Heart right ventricle (tissue), 16 donors: Measurements from ENCODE around the gene ATXN2. TPM values are rescaled to one million over a fixed set of nuclear protein-coding genes. Genes with fewer than 3 reads are reported as not detected.
A peak's percentile ranks its signal among the peaks of the same experiment; 100 is the strongest.

ENCODE experiments used
- ATAC-seq, 8 donors: fragments of 200-7000 bp; cut with Tn5 transposase; one replicate each; pipeline ENCODE4 v1.9.1; 2020; ENCODE audit warnings: mild to moderate bottlenecking in 8 of 8, moderate library complexity in 8 of 8, moderate number of reproducible peaks in 1 of 8
- DNase-seq, 2 donors: peaks; one replicate each; pipeline ENCODE4 v3.0.0-alpha.2; 2020
- H3K27ac ChIP-seq, 10 donors: fragments of 200-600 bp; sonication (generic) in 2 of 10; one replicate each; pipeline versions ENCODE4 v1.5.0 to v1.8.0; 2020 to 2022; ENCODE audit warnings: mild to moderate bottlenecking in 3 of 10
- H3K27me3 ChIP-seq, 7 donors: fragments of 200-600 bp; one replicate each; pipeline ENCODE4 v1.8.0; 2021 to 2022; ENCODE audit warnings: mild to moderate bottlenecking in 2 of 7
- H3K36me3 ChIP-seq, 9 donors: fragments of 200-600 bp; sonication (generic) in 1 of 9; one replicate each; pipeline versions ENCODE4 v1.5.0 to v1.8.0; 2020 to 2022; ENCODE audit warnings: mild to moderate bottlenecking in 2 of 9
- H3K4me1 ChIP-seq, 9 donors: fragments of 200-600 bp; sonication (generic) in 1 of 9; one replicate each; pipeline versions ENCODE4 v1.5.0 to v1.8.0; 2020 to 2022; ENCODE audit warnings: mild to moderate bottlenecking in 4 of 9
- H3K4me3 ChIP-seq, 10 donors: fragments of 200-600 bp; sonication (generic) in 2 of 10; one replicate each; pipeline versions ENCODE4 v1.5.0 to v1.8.0; 2020 to 2022; ENCODE audit warnings: mild to moderate bottlenecking in 7 of 10, moderate library complexity in 2 of 10
- H3K9me3 ChIP-seq, 11 donors: fragments of 200-600 bp in 10 of 11; sonication (generic) in 2 of 11; one replicate each; pipeline versions ENCODE4 v1.5.0 to v1.8.0; 2013 to 2022; ENCODE audit warnings: mild to moderate bottlenecking in 2 of 11, control low read depth in 1 of 11, moderate library complexity in 1 of 11
- WGBS, 2 donors: extraction: QIAGEN DNeasy Blood & Tissue Kit; methylation state at CpG; one replicate each; pipeline ENCODE4 v1.1.7; 2013; ENCODE audit warnings: inconsistent platforms in 1 of 2; 5-methylcytosine and 5-hydroxymethylcytosine counted together
- intact Hi-C, 10 donors: fragments of 100-400 bp; cut with DNase I; formaldehyde crosslinking; loops; one replicate each; pipeline versions ENCODE4 v1.11.1 to v1.14.2; 2022
- polyA plus RNA-seq, 2 donors: library from polyadenylated mRNA; stranded (reverse); fragments of 200-250 nt; gene quantifications; one replicate each; pipeline ENCODE4 v1.2.3, GENCODE V29; 2013
- total RNA-seq, 10 donors: library from RNA; stranded (reverse); fragmentation: NEBNext Ultra II Directional in 3 of 10; extraction: Animal tissue kit (Norgen Biotek cat#: 25700) in 3 of 10; gene quantifications; one replicate each; pipeline versions ENCODE4 v1.2.1 to v1.2.4, GENCODE V29; 2021 to 2023
- TF ChIP-seq, protein P1 (sequence below), 9 donors: fragments of 200-600 bp; sonication (generic) in 2 of 9; IDR thresholded peaks; one replicate each; pipeline versions ENCODE4 v1.5.0 to v1.8.0; 2021 to 2022; ENCODE audit warnings: antibody characterized with exemption in 9 of 9, mild to moderate bottlenecking in 5 of 9, moderate library complexity in 1 of 9
- donor health status: Arrhythmogenic right ventricular cardiomyopathy.
- donor health status: ischemic (EF 13 %, LVEDD 7.1; RV severe dilation, severe dysfunction).
- donor health status: healthy with polysubstance abuse.
- donor health status: DM: no; HTN: yes; CAD: no.
- donor health status: DM: no; HTN: no; CAD: no.
- donor health status: ischemic (EF 25% LVEDD 6.9; RV normal size, moderate dysfunction).
- donor health status: ischemic (EF 25% LVEDD 5.7; RV mildly dilated, moderate dysfunction).
- donor health status: healthy.
- donor health status: DM: yes; HTN: yes; CAD: no.
- donor health status: Ischemic cardiomyopathy.
- donor health status: ischemic (EF 35%, LVEDD 5.7; RV mildly dilated, moderate dysfunction).
- donor health status: nonischemic (EF 11% LVEDD 7.7; RV severe dilation, severe dysfunction).
- donor health status: DM: yes; HTN: yes; CAD: no.
- donor health status: PGD.
- donor health status: ischemic (EF 29% LVEDD 5.4; RV normal size, mild dysfunction).
- donor health status: nonischemic (EF 23%, LVEDD 6.1; RV moderate dilation, normal function).

Gene ATXN2
- total and polyA plus RNA-seq, 12 donors: 18.8 to 69.9 (median 55.0) TPM

- WGBS, 2 donors: 35 to 42% methylated on average over 12 of the region's 12 CpGs
- H3K9me3 ChIP-seq: no peaks in the 10 kb centered on the region
- intact Hi-C loops: loop anchor here in 2 of 10 donors (2.0 kb wide), 1 partner anchor 14 kb away; no protein-coding TSS in a partner anchor
- no peak for DNase-seq
- peaks cover 60 to 92% (median 87%) of the 10 kb centered on the region in 9 donors for H3K4me1 ChIP-seq
- TF ChIP-seq, protein P1, sequence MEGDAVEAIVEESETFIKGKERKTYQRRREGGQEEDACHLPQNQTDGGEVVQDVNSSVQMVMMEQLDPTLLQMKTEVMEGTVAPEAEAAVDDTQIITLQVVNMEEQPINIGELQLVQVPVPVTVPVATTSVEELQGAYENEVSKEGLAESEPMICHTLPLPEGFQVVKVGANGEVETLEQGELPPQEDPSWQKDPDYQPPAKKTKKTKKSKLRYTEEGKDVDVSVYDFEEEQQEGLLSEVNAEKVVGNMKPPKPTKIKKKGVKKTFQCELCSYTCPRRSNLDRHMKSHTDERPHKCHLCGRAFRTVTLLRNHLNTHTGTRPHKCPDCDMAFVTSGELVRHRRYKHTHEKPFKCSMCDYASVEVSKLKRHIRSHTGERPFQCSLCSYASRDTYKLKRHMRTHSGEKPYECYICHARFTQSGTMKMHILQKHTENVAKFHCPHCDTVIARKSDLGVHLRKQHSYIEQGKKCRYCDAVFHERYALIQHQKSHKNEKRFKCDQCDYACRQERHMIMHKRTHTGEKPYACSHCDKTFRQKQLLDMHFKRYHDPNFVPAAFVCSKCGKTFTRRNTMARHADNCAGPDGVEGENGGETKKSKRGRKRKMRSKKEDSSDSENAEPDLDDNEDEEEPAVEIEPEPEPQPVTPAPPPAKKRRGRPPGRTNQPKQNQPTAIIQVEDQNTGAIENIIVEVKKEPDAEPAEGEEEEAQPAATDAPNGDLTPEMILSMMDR (IDR thresholded peaks at IDR 0.05): no peak
- H3K27ac ChIP-seq: peak overlapping the region; percentile 83 to 100 (median 98)
- no peaks in the 10 kb centered on the region for H3K27me3 ChIP-seq
- ATAC-seq: peak in 3 of 8 donors; percentile 6 to 17 (median 7)
- peak overlapping the region in 7 of 10 donors; percentile 16 to 97 (median 87) for H3K4me3 ChIP-seq
- peaks cover 0 to 9% (median 0%) of the 10 kb centered on the region in 9 donors for H3K36me3 ChIP-seq
These were observed 188.5 kb downstream of the ATXN2 start for GRCh38 chr12:111410431-111411184.

GRCh38 chr12:111409780-111410430 lies 189.2 kb downstream of the ATXN2 start:
- TF ChIP-seq, protein P1 (IDR thresholded peaks at IDR 0.05): peak in 2 of 9 donors; percentile 6 to 9
- WGBS, 2 donors: 30 to 47% methylated on average over 14 of the region's 14 CpGs
- peaks cover 62 to 90% (median 86%) of the 10 kb centered on the region in 9 donors for H3K4me1 ChIP-seq
- peak overlapping the region in 7 of 10 donors; percentile 83 to 97 (median 90) for H3K4me3 ChIP-seq
- ATAC-seq (peak; percentile 4 to 44 (median 20)), DNase-seq (peak; percentile 83 to 86)
- peak overlapping the region; percentile 83 to 100 (median 98) for H3K27ac ChIP-seq
- no peaks in the 10 kb centered on the region for H3K27me3 ChIP-seq
- intact Hi-C loops: loop anchor here in 2 of 10 donors (2.0 to 5.0 kb wide), 2 partner anchors 15 to 37 kb away; no protein-coding TSS in a partner anchor
- H3K9me3 ChIP-seq: no peaks in the 10 kb centered on the region
- H3K36me3 ChIP-seq: peaks cover 0 to 4% (median 0%) of the 10 kb centered on the region in 9 donors

GRCh38 chr12:111409403-111409779 lies 189.7 kb downstream of the ATXN2 start:
- DNase-seq: peak; percentile 64 to 65
- ATAC-seq: peak in 3 of 8 donors; percentile 1 to 3 (median 2)
- Histone ChIP-seq H3K4me3 (peak overlapping the region in 7 of 10 donors; percentile 83 to 97 (median 90)), H3K27ac (peak overlapping the region; percentile 83 to 100 (median 98)), H3K27me3 (no peaks in the 10 kb centered on the region), H3K36me3 (peaks cover 0 to 4% (median 0%) of the 10 kb centered on the region in 9 donors), H3K4me1 (peaks cover 63 to 90% (median 86%) of the 10 kb centered on the region in 9 donors), H3K9me3 (no peaks in the 10 kb centered on the region)
- WGBS, 2 donors: 35 to 51% methylated on average over 15 of the region's 15 CpGs
- TF ChIP-seq, protein P1 (IDR thresholded peaks at IDR 0.05): no peak
- intact Hi-C loops: loop anchor here in 1 of 10 donors (5.0 kb wide), 1 partner anchor 38 kb away; no protein-coding TSS in a partner anchor
